CD4-positive, alpha-beta memory T cell (primary cell): Measurements from ENCODE around the gene FNDC11. TPM values are rescaled to one million over a fixed set of nuclear protein-coding genes. Genes with fewer than 3 reads are reported as not detected.

ENCODE experiments used
- CTCF ChIA-PET: fragments of 350-600 bp; sonication (Branson Sonifier 250); formaldehyde crosslinking; loops from one replicate; lab custom pipeline; 2021; ENCODE audit warnings: inconsistent platforms; ENCODE audit not compliant: partially characterized antibody; lab: Charles Lee
- POLR2A ChIA-PET: fragments of 350-600 bp; sonication (Branson Sonifier 250); formaldehyde crosslinking; loops from one replicate; lab custom pipeline; 2021; ENCODE audit not compliant: partially characterized antibody; lab: Charles Lee
- DNase-seq, 5 donors: peaks; one replicate each; pipeline versions ENCODE4 v3.0.0 to v3.0.0-alpha.2; 2020 to 2022; ENCODE audit warnings: mixed read lengths in 1 of 5
- H3K27ac ChIP-seq: one replicate; pipeline ENCODE4 v1.7.0; 2013; ENCODE audit warnings: low read depth, low read length
- H3K27me3 ChIP-seq: 2 replicates; pipeline ENCODE4 v1.7.0; 2013; ENCODE audit warnings: mild to moderate bottlenecking, low read length, moderate library complexity; ENCODE audit not compliant: insufficient read depth
- H3K36me3 ChIP-seq: 2 replicates; pipeline ENCODE4 v1.7.0; 2013; ENCODE audit warnings: mild to moderate bottlenecking, low read length, moderate library complexity; ENCODE audit not compliant: insufficient read depth
- H3K4me1 ChIP-seq: 2 replicates; pipeline ENCODE4 v1.7.0; 2013; ENCODE audit warnings: mild to moderate bottlenecking, low read length, moderate library complexity; ENCODE audit not compliant: insufficient read depth
- H3K4me3 ChIP-seq, 2 donors: one replicate each; pipeline ENCODE4 v1.7.0; 2013; ENCODE audit warnings: low read length in 2 of 2, mild to moderate bottlenecking in 1 of 2
- H3K9me3 ChIP-seq, 2 donors: one replicate each; pipeline ENCODE4 v1.7.0; 2013; ENCODE audit warnings: low read length in 2 of 2, control low read depth in 1 of 2; ENCODE audit not compliant: control insufficient read depth in 1 of 2
- H3K27ac Mint-ChIP-seq, 7 donors: one replicate each; pipeline ENCODE4 v1.8.0; 2020 to 2021; ENCODE audit warnings: mixed read lengths in 7 of 7, mild to moderate bottlenecking in 6 of 7, inconsistent platforms in 3 of 7, moderate library complexity in 3 of 7
- H3K27me3 Mint-ChIP-seq, 2 donors: one replicate each; pipeline ENCODE4 v1.8.0; 2020 to 2021; ENCODE audit warnings: mixed read lengths in 2 of 2
- H3K36me3 Mint-ChIP-seq, 2 donors: one replicate each; pipeline ENCODE4 v1.8.0; 2020 to 2021; ENCODE audit warnings: mixed read lengths in 2 of 2, inconsistent platforms in 1 of 2, mild to moderate bottlenecking in 1 of 2
- H3K4me1 Mint-ChIP-seq, 4 donors: one replicate each; pipeline ENCODE4 v1.8.0; 2020 to 2021; ENCODE audit warnings: mixed read lengths in 4 of 4, mild to moderate bottlenecking in 1 of 4
- H3K4me3 Mint-ChIP-seq, 8 donors: one replicate each; pipeline ENCODE4 v1.8.0; 2020 to 2021; ENCODE audit warnings: mixed read lengths in 8 of 8, mild to moderate bottlenecking in 7 of 8, moderate library complexity in 6 of 8, inconsistent platforms in 3 of 8
- H3K9me3 Mint-ChIP-seq, 8 donors: one replicate each; pipeline ENCODE4 v1.8.0; 2020 to 2021; ENCODE audit warnings: mixed read lengths in 8 of 8, mild to moderate bottlenecking in 5 of 8, inconsistent platforms in 3 of 8, moderate library complexity in 1 of 8
- intact Hi-C: fragments of 100-400 bp; cut with micrococcal nuclease; formaldehyde crosslinking; loops from one replicate; pipeline ENCODE4 v1.15.1; 2023
- polyA plus RNA-seq, 2 donors: library from polyadenylated mRNA; unstranded; fragments of 300-500 nt; fragmentation: Illumina TruSeq; gene quantifications; one replicate each; pipeline ENCODE4 v1.2.3, GENCODE V29; 2021
- total RNA-seq, 2 experiments: library from RNA; stranded (reverse); gene quantifications; one replicate each; pipeline ENCODE4 v1.2.3, GENCODE V29; 2021

FNDC11 gene
- total and polyA plus RNA-seq, 4 experiments from 2014 or later: 0.38 to 1.5 (median 0.82) TPM

GRCh38 chr20:63580796-63581461 is 27.0 kb downstream of the FNDC11 start:
- Histone ChIP-seq H3K9me3 (no peaks in the 10 kb centered on the region), H3K27me3 (no peaks in the 10 kb centered on the region), H3K4me1 (peaks cover 3% of the 10 kb centered on the region), H3K27ac (no peak overlapping the region), H3K4me3 (no peak overlapping the region), H3K36me3 (no peaks in the 10 kb centered on the region)
- peaks cover 1 to 13% (median 6%) of the 10 kb centered on the region in 4 donors for H3K4me1 Mint-ChIP-seq
- peak overlapping the region in 1 of 8 donors; percentile 43 for H3K4me3 Mint-ChIP-seq
- POLR2A ChIA-PET: interaction anchor here (1.0 to 1.8 kb wide), 5 partner anchors 46 to 284 kb away, joined by 3 to 11 read pairs (median 4); partner anchors contain the start of genes GMEB2, RTEL1 and TPD52L2
- intact Hi-C loops: loop anchor here (1.0 to 5.0 kb wide), 4 partner anchors 61 to 281 kb away; partner anchors contain the start of genes ABHD16B and STMN3
- DNase-seq: peak; percentile 68 to 82 (median 78)
- no peaks in the 10 kb centered on the region for H3K9me3 Mint-ChIP-seq
- H3K27me3 Mint-ChIP-seq: no peaks in the 10 kb centered on the region
- H3K36me3 Mint-ChIP-seq: peaks cover 0 to 2% of the 10 kb centered on the region in 2 donors
- CTCF ChIA-PET: interaction anchor here (1.4 to 3.9 kb wide), 3 partner anchors 13 to 61 kb away, joined by 4 to 18 read pairs (median 6); partner anchors contain the start of gene PTK6
- H3K27ac Mint-ChIP-seq: peak overlapping the region in 2 of 7 donors; percentile 7 to 16

- no peak overlapping the region for H3K4me3 ChIP-seq
- no peak for DNase-seq
- no peaks in the 10 kb centered on the region for H3K36me3 ChIP-seq
- Mint-ChIP-seq H3K4me1 (peaks cover 0 to 13% (median 6%) of the 10 kb centered on the region in 4 donors), H3K27ac (peak overlapping the region in 1 of 7 donors; percentile 64), H3K36me3 (peaks cover 2 to 3% of the 10 kb centered on the region in 2 donors), H3K27me3 (no peaks in the 10 kb centered on the region), H3K9me3 (no peaks in the 10 kb centered on the region), H3K4me3 (no peak overlapping the region)
- H3K27me3 ChIP-seq: no peaks in the 10 kb centered on the region
- no peak overlapping the region for H3K27ac ChIP-seq
- POLR2A ChIA-PET: interaction anchor here (1.0 to 1.5 kb wide), 4 partner anchors 34 to 158 kb away, joined by 3 read pairs; partner anchors contain the start of genes ARFRP1 and ZGPAT
- peaks cover 3% of the 10 kb centered on the region for H3K4me1 ChIP-seq
- CTCF ChIA-PET: interaction anchor here (0.7 to 3.9 kb wide), 6 partner anchors 15 to 392 kb away, joined by 3 to 18 read pairs (median 4); partner anchors contain the start of gene TPD52L2
- intact Hi-C loops: loop anchor here (5.0 kb wide), 1 partner anchor 280 kb away; the partner anchor contains the start of gene ABHD16B
- no peaks in the 10 kb centered on the region for H3K9me3 ChIP-seq
Observed at GRCh38 chr20:63582382-63583063, 28.6 kb downstream of the FNDC11 start.

GRCh38 chr20:63585616-63586565 is 31.9 kb downstream of the FNDC11 start:
- CTCF ChIA-PET: interaction anchor here (1.3 kb wide), 1 partner anchor 48 kb away, joined by 3 read pairs; no protein-coding TSS in a partner anchor
- Mint-ChIP-seq H3K4me3 (no peak overlapping the region), H3K27ac (peak overlapping the region in 1 of 7 donors; percentile 10)

DNA sequence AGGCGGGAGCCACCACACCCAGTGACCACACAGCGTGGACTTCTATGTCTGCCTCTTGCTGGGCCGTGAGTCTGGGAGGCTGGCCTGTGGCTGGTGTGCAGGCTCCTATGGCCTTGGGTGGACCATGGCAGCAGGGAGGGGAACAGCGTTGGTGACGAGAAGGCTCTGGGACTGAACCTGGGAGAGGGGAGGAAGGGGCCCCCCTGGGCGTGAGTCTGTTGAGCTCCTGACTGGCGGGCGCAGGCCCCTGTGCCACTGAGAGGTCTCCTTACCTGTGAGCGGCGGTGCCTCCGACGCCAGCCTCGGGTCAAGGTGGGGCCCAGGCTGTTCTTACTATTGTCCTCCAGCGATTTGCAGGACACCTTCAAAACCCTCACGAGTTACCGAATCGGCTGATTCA is 32.8 kb downstream of the FNDC11 start:
- Histone ChIP-seq H3K9me3 (no peaks in the 10 kb centered on the region), H3K36me3 (peaks cover 12% of the 10 kb centered on the region), H3K4me1 (peaks cover 9% of the 10 kb centered on the region), H3K27me3 (no peaks in the 10 kb centered on the region), H3K4me3 (no peak overlapping the region), H3K27ac (no peak overlapping the region)
- Mint-ChIP-seq H3K27me3 (no peaks in the 10 kb centered on the region), H3K27ac (no peak overlapping the region), H3K4me3 (no peak overlapping the region), H3K36me3 (peaks cover 14 to 24% of the 10 kb centered on the region in 2 donors), H3K4me1 (peaks cover 0 to 10% (median 2%) of the 10 kb centered on the region in 4 donors), H3K9me3 (no peaks in the 10 kb centered on the region)
- no peak for DNase-seq
- POLR2A ChIA-PET: no interaction called here
- CTCF ChIA-PET: interaction anchor here (1.3 kb wide), 1 partner anchor 49 kb away, joined by 3 read pairs; no protein-coding TSS in a partner anchor
- intact Hi-C loops: no loop called here

More at GRCh38 chr20:63585616-63586565, 31.9 kb downstream of the FNDC11 start:
- Mint-ChIP-seq H3K4me1 (peaks cover 0 to 12% (median 2%) of the 10 kb centered on the region in 4 donors), H3K27me3 (no peaks in the 10 kb centered on the region), H3K36me3 (peaks cover 10 to 21% of the 10 kb centered on the region in 2 donors), H3K9me3 (no peaks in the 10 kb centered on the region)
- no peak for DNase-seq
- no peak overlapping the region for H3K27ac ChIP-seq
- H3K4me1 ChIP-seq: peaks cover 11% of the 10 kb centered on the region
- no peak overlapping the region for H3K4me3 ChIP-seq
- no peaks in the 10 kb centered on the region for H3K27me3 ChIP-seq
- peaks cover 8% of the 10 kb centered on the region for H3K36me3 ChIP-seq
- POLR2A ChIA-PET: no interaction called here
- no peaks in the 10 kb centered on the region for H3K9me3 ChIP-seq
- intact Hi-C loops: no loop called here

GRCh38 chr20:63587256-63587655 is 33.3 kb downstream of the FNDC11 start:
- H3K27me3 ChIP-seq: no peaks in the 10 kb centered on the region
- POLR2A ChIA-PET: no interaction called here
- Mint-ChIP-seq H3K36me3 (peaks cover 17 to 27% of the 10 kb centered on the region in 2 donors), H3K4me1 (peaks cover 0 to 10% (median 2%) of the 10 kb centered on the region in 4 donors), H3K27ac (peak overlapping the region in 3 of 7 donors; percentile 4 to 31 (median 29)), H3K4me3 (no peak overlapping the region), H3K27me3 (no peaks in the 10 kb centered on the region), H3K9me3 (no peaks in the 10 kb centered on the region)
- no peaks in the 10 kb centered on the region for H3K9me3 ChIP-seq
- H3K4me1 ChIP-seq: peaks cover 9% of the 10 kb centered on the region
- no peak overlapping the region for H3K4me3 ChIP-seq
- intact Hi-C loops: no loop called here
- CTCF ChIA-PET: interaction anchor here (1.3 kb wide), 1 partner anchor 49 kb away, joined by 3 read pairs; no protein-coding TSS in a partner anchor
- H3K27ac ChIP-seq: no peak overlapping the region
- peaks cover 17% of the 10 kb centered on the region for H3K36me3 ChIP-seq
- DNase-seq: no peak

- H3K4me1 ChIP-seq: peaks cover 9% of the 10 kb centered on the region
- peak overlapping the region in 5 of 7 donors; percentile 29 to 84 (median 57) for H3K27ac Mint-ChIP-seq
- peaks cover 19 to 29% of the 10 kb centered on the region in 2 donors for H3K36me3 Mint-ChIP-seq
- no peak overlapping the region for H3K4me3 ChIP-seq
- H3K4me1 Mint-ChIP-seq: peaks cover 0 to 10% (median 2%) of the 10 kb centered on the region in 4 donors
- H3K4me3 Mint-ChIP-seq: no peak overlapping the region
- no peaks in the 10 kb centered on the region for H3K9me3 ChIP-seq
- H3K9me3 Mint-ChIP-seq: no peaks in the 10 kb centered on the region
- H3K27ac ChIP-seq: no peak overlapping the region
- no peaks in the 10 kb centered on the region for H3K27me3 ChIP-seq
- intact Hi-C loops: no loop called here
- ChIA-PET CTCF (no interaction called here), POLR2A (no interaction called here)
- no peaks in the 10 kb centered on the region for H3K27me3 Mint-ChIP-seq
- H3K36me3 ChIP-seq: peaks cover 23% of the 10 kb centered on the region
- peak in 1 of 5 donors; percentile 12 for DNase-seq
Observed at GRCh38 chr20:63587776-63588591, 34.0 kb downstream of the FNDC11 start.
